ENCODE results near the gene SPON2.

GRCh38 chr4:1164956-1165545 lies 7.3 kb downstream of the SPON2 start:
- TF ChIP-seq CTCF (IDR thresholded peaks at IDR 0.05) (no peak), POLR2A (IDR thresholded peaks at IDR 0.05) (no peak)

All from thyroid gland (tissue), 4 donors.